Thyroid gland (tissue), 4 donors: Measurements from ENCODE around the gene REXO1. TPM values are rescaled to one million over a fixed set of nuclear protein-coding genes. Genes with fewer than 3 reads are reported as not detected.
A peak's percentile ranks its signal among the peaks of the same experiment; 100 is the strongest.

Source experiments
- DNase-seq, 2 donors: peaks; one replicate each; pipeline ENCODE4 v3.0.0-alpha.2; 2019
- H3K27ac ChIP-seq, 3 donors: fragments of 200-600 bp; sonication (generic); 1 replicate in 2 of 3; 2 replicates in 1 of 3; pipeline ENCODE4 v1.5.1; 2016 to 2019; ENCODE audit warnings: mild to moderate bottlenecking in 1 of 3, moderate library complexity in 1 of 3
- H3K27me3 ChIP-seq: fragments of 200-600 bp; sonication (generic); one replicate; pipeline ENCODE4 v1.5.1; 2019
- H3K36me3 ChIP-seq, 2 donors: fragments of 200-600 bp; sonication (generic); one replicate each; pipeline ENCODE4 v1.5.1; 2016 to 2019
- H3K4me1 ChIP-seq, 2 donors: fragments of 200-600 bp; sonication (generic); one replicate each; pipeline ENCODE4 v1.5.1; 2017 to 2019
- H3K4me3 ChIP-seq, 3 donors: fragments of 200-600 bp; sonication (generic); replicated peaks in 1 of 3; 1 replicate in 2 of 3; 2 replicates in 1 of 3; pipeline ENCODE4 v1.5.1; 2016; ENCODE audit warnings: mild to moderate bottlenecking in 1 of 3
- H3K9me3 ChIP-seq: fragments of 200-600 bp; sonication (generic); one replicate; pipeline ENCODE4 v1.5.1; 2017
- POLR2A ChIP-seq, 2 donors: fragments of 450-650 bp; IDR thresholded peaks; one replicate each; pipeline ENCODE4 v1.6.1; 2017; ENCODE audit warnings: antibody characterized with exemption in 2 of 2, mild to moderate bottlenecking in 2 of 2, moderate library complexity in 1 of 2
- WGBS, 2 donors: methylation state at CpG; one replicate each; pipeline ENCODE4 v1.1.5; 2017; 5-methylcytosine and 5-hydroxymethylcytosine counted together
- intact Hi-C: fragments of 100-400 bp; cut with DNase I; formaldehyde crosslinking; loops from one replicate; pipeline ENCODE4 v1.15.1; 2023
- total RNA-seq, 4 donors: library from RNA; depleted of rRNA; stranded (reverse); fragments of >200 nt; gene quantifications; one replicate each; pipeline ENCODE4 v1.2.3, GENCODE V29; 2016
- TF ChIP-seq, protein P1 (sequence below), 6 experiments: fragments of 200-600 bp in 3 of 6; fragments of 450-650 bp in 3 of 6; sonication (generic) in 3 of 6; IDR thresholded peaks; one replicate each; pipeline ENCODE4 v1.5.1; 2016 to 2019; ENCODE audit warnings: antibody characterized with exemption in 6 of 6, mild to moderate bottlenecking in 2 of 6, inconsistent platforms in 1 of 6, moderate library complexity in 1 of 6

REXO1 gene
- total RNA-seq, 4 donors from 2014 or later = 14.0 to 21.8 (median 17.2) TPM

DNA sequence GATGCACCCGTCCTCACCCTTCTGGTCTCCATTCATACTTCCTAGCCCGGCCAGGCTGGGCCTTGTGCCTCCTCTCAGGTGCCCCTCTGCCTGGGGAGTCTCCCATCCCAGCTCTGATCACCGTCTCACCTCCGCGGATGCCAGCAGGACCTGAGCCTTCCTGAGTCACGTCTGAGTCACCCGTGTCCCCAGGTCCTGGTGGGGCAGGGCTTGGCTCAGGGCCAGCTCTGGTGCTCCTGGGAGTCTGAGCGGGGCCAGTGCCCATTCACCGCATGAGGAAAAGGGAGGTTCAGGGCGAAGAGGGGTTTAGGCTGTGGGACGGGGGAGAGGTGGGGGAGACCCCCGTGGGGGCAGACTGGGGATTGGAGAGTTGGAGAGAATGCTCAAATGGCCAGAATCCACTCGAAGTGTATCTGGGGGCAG is 36.8 kb downstream of the REXO1 start:
- Histone ChIP-seq H3K4me1 (peaks cover 14 to 20% of the 10 kb centered on the region in 2 donors), H3K27me3 (no peaks in the 10 kb centered on the region), H3K27ac (peak overlapping the region in 2 of 3 donors; percentile 51 to 52), H3K4me3 (peak overlapping the region in 1 of 3 donors; percentile 39), H3K36me3 (peaks cover 13 to 18% of the 10 kb centered on the region in 2 donors), H3K9me3 (no peaks in the 10 kb centered on the region)
- intact Hi-C loops = loop anchor here (10.0 kb wide), 1 partner anchor 257 kb away; no protein-coding TSS in a partner anchor
- TF ChIP-seq POLR2A (IDR thresholded peaks at IDR 0.05) = no peak
- TF ChIP-seq, protein P1, sequence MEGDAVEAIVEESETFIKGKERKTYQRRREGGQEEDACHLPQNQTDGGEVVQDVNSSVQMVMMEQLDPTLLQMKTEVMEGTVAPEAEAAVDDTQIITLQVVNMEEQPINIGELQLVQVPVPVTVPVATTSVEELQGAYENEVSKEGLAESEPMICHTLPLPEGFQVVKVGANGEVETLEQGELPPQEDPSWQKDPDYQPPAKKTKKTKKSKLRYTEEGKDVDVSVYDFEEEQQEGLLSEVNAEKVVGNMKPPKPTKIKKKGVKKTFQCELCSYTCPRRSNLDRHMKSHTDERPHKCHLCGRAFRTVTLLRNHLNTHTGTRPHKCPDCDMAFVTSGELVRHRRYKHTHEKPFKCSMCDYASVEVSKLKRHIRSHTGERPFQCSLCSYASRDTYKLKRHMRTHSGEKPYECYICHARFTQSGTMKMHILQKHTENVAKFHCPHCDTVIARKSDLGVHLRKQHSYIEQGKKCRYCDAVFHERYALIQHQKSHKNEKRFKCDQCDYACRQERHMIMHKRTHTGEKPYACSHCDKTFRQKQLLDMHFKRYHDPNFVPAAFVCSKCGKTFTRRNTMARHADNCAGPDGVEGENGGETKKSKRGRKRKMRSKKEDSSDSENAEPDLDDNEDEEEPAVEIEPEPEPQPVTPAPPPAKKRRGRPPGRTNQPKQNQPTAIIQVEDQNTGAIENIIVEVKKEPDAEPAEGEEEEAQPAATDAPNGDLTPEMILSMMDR (IDR thresholded peaks at IDR 0.05) = no peak
- DNase-seq = peak; percentile 77 to 78
- WGBS, 2 donors = 21 to 28% methylated on average over 11 to 13 of the region's 13 CpGs

DNA sequence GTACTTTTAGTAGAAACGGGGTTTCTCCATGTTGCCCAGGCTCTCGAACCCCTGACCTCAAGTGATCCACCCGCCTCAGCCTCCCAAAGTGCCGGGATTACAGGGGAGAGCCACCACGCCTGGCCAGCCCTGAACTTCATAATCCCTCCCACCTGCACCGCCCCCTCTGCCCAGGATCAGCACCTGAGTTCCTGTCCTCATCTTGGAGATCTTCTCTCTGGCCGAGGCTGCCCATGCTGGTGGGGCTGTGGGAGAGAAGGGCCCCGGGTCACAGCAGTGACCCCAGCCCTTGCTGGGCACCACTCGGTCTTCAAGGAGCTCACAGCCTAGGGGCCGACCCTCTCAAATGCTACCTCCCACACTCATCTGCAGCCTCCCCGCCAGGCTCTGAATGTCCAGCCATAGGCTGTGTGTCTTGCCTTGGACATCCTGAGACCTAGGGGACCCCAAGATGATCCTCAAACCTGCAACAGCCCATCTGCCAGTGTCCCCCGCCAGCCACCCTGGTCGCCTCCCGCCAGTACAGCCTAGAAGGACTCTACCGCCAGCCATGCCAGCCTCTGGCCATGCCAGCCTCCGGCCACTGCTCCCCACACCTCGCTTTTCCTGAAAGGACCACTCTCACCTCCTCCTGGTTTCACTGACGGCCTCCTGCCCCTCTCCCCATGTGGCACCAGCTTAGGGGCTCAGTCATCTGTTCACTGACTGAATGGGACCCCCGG is 37.7 kb downstream of the REXO1 start:
- Histone ChIP-seq H3K4me1 (peaks cover 14 to 20% of the 10 kb centered on the region in 2 donors), H3K9me3 (no peaks in the 10 kb centered on the region), H3K27ac (no peak overlapping the region), H3K36me3 (peaks cover 4 to 9% of the 10 kb centered on the region in 2 donors), H3K4me3 (no peak overlapping the region), H3K27me3 (no peaks in the 10 kb centered on the region)
- intact Hi-C loops = loop anchor here (10.0 kb wide), 1 partner anchor 256 kb away; no protein-coding TSS in a partner anchor
- DNase-seq = no peak
- TF ChIP-seq POLR2A (IDR thresholded peaks at IDR 0.05) = no peak
- TF ChIP-seq, protein P1 (IDR thresholded peaks at IDR 0.05) = no peak
- 92 to 94% methylated on average over 14 to 17 of the region's 19 CpGs for WGBS, 2 donors

DNA sequence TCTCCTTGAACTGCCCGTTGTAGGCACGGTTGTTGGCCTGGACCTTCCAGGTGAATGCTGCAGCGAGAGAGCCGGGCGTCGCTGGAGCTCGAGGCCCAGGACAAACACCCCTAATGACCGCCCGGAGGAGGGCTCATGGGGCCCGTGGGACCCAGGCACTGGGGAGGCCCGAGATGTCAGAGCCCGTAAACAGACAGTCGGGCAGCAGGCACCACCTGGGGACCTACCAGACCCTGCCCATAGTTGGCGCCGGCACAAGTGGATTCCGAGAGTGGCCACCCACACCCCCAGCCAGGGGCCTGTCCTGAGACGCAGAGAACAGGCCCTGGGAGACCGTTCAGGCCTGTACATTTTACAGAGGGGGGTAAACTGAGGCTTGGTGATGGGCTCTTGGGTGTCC is 38.6 kb downstream of the REXO1 start:
- Histone ChIP-seq H3K27ac (no peak overlapping the region), H3K27me3 (no peaks in the 10 kb centered on the region), H3K9me3 (no peaks in the 10 kb centered on the region), H3K4me3 (no peak overlapping the region), H3K36me3 (no peaks in the 10 kb centered on the region), H3K4me1 (peaks cover 14 to 20% of the 10 kb centered on the region in 2 donors)
- intact Hi-C loops = loop anchor here (10.0 kb wide), 1 partner anchor 255 kb away; no protein-coding TSS in a partner anchor
- TF ChIP-seq, protein P1 (IDR thresholded peaks at IDR 0.05) = no peak
- TF ChIP-seq POLR2A (IDR thresholded peaks at IDR 0.05) = no peak
- DNase-seq = no peak
- WGBS, 2 donors = 74 to 82% methylated on average over 5 to 9 of the region's 18 CpGs

DNA sequence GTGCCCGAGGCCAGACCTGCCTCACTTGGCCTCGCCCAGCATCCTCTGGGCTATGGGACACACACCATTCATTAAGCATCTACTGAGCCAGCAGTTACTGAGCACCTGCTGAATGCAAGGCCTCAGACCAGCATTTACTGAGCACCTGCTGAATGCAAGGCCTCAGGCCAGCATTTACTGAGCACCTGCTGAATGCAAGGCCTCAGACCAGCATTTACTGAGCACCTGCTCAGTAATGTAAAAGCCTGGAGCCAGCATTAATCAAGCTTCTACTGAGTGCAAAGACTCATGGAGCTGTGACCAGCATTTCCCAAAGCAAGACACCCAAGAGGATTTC is 39.9 kb downstream of the REXO1 start:
- peaks cover 14 to 19% of the 10 kb centered on the region in 2 donors for H3K4me1 ChIP-seq
- intact Hi-C loops = no loop called here
- H3K4me3 ChIP-seq = no peak overlapping the region
- TF ChIP-seq, protein P1 (IDR thresholded peaks at IDR 0.05) = no peak
- TF ChIP-seq POLR2A (IDR thresholded peaks at IDR 0.05) = no peak
- WGBS, 2 donors = 83 to 93% methylated on average over 2 of the region's 2 CpGs
- no peaks in the 10 kb centered on the region for H3K36me3 ChIP-seq
- DNase-seq = no peak
- H3K27me3 ChIP-seq = no peaks in the 10 kb centered on the region
- no peak overlapping the region for H3K27ac ChIP-seq
- H3K9me3 ChIP-seq = no peaks in the 10 kb centered on the region

DNA sequence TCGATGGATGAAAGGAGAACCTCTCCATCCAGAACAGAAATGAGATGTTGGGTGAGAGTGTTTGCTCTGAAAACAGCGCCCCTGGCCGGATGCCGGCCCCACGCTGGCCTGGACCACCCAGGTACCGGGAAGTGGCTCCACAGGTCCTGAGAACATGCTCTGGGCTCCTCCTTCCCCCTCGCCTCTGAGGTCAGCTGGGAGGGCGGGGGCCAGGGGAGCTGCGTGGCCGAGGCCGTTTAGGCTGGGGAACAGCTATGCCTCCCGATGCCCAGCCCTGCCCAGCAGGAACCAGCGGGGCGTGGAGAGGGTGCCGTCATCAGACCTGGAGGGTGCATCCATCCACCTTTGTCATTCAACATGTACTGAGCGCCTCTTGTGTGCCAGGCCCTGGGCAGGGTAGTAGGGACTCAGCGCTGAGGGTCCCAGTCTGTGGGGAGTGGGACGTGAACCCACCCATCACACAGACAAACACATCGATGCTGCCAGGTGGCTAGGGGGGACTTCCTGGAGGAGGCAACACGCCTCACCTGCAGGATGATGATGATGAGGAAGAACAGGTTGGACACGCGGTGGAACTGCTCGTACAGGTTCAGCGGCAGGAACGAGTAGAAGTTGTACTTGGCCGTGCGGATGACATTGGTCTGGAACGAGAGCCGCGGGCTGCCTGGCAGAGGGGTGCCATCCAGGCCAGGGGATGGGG is 40.4 kb downstream of the REXO1 start:
- DNase-seq = peak; percentile 38 to 43
- intact Hi-C loops = no loop called here
- Histone ChIP-seq H3K4me3 (no peak overlapping the region), H3K9me3 (no peaks in the 10 kb centered on the region), H3K36me3 (no peaks in the 10 kb centered on the region), H3K27ac (no peak overlapping the region), H3K27me3 (no peaks in the 10 kb centered on the region), H3K4me1 (peaks cover 10 to 14% of the 10 kb centered on the region in 2 donors)
- TF ChIP-seq POLR2A (IDR thresholded peaks at IDR 0.05) = no peak
- TF ChIP-seq, protein P1 (IDR thresholded peaks at IDR 0.05) = no peak
- 53 to 64% methylated on average over 22 to 27 of the region's 30 CpGs for WGBS, 2 donors
